Trophoblast cell (in vitro differentiated cells and primary cell): ENCODE results near the gene MRPL32.

ENCODE experiments used
- DNase-seq, 2 donors: peaks; one replicate each; pipeline ENCODE4 v3.0.0-alpha.2; 2016
- H2AFZ ChIP-seq: 2 replicates; pipeline ENCODE4 v1.6.1; 2013; ENCODE audit warnings: low read length, moderate library complexity, mild to moderate bottlenecking; ENCODE audit not compliant: insufficient read depth, poor library complexity
- H2AK5ac ChIP-seq: 2 replicates; pipeline ENCODE4 v1.6.1; 2013; ENCODE audit warnings: mild to moderate bottlenecking, low read length
- H2BK120ac ChIP-seq: 2 replicates; pipeline ENCODE4 v1.6.1; 2013; ENCODE audit warnings: low read length, mild to moderate bottlenecking, moderate library complexity; ENCODE audit not compliant: insufficient read depth, poor library complexity
- H2BK12ac ChIP-seq: 2 replicates; pipeline ENCODE4 v1.6.1; 2013; ENCODE audit warnings: mild to moderate bottlenecking, low read length, moderate library complexity
- H2BK5ac ChIP-seq: 2 replicates; pipeline ENCODE4 v1.6.1; 2013; ENCODE audit warnings: low read length, low read depth, moderate library complexity, mild to moderate bottlenecking; ENCODE audit not compliant: poor library complexity
- H3K14ac ChIP-seq: 2 replicates; pipeline ENCODE4 v1.6.1; 2013; ENCODE audit warnings: mild to moderate bottlenecking, low read length
- H3K18ac ChIP-seq: 2 replicates; pipeline ENCODE4 v1.6.1; 2013; ENCODE audit warnings: mild to moderate bottlenecking, low read length
- H3K23ac ChIP-seq: 2 replicates; pipeline ENCODE4 v1.6.1; 2013; ENCODE audit warnings: low read length
- H3K27ac ChIP-seq: 2 replicates; pipeline ENCODE4 v1.5.1; 2013; ENCODE audit warnings: low read depth, mild to moderate bottlenecking, inconsistent platforms, low read length, moderate library complexity
- H3K27me3 ChIP-seq: 2 replicates; pipeline ENCODE4 v1.6.1; 2013; ENCODE audit warnings: inconsistent platforms, mild to moderate bottlenecking, low read length, moderate library complexity; ENCODE audit not compliant: insufficient read depth
- H3K36me3 ChIP-seq, 2 experiments: 1 replicate in 1 of 2; 2 replicates in 1 of 2; pipeline ENCODE4 v1.6.1; 2013; ENCODE audit warnings: low read length in 2 of 2, mild to moderate bottlenecking in 2 of 2, moderate library complexity in 1 of 2; ENCODE audit not compliant: insufficient read depth in 2 of 2, control insufficient read depth in 1 of 2
- H3K4ac ChIP-seq: 2 replicates; pipeline ENCODE4 v1.6.1; 2013; ENCODE audit warnings: low read depth, mild to moderate bottlenecking, low read length, moderate library complexity
- H3K4me1 ChIP-seq, 2 experiments: 1 replicate in 1 of 2; 2 replicates in 1 of 2; pipeline ENCODE4 v1.6.1; 2013; ENCODE audit warnings: low read length in 2 of 2, mild to moderate bottlenecking in 2 of 2, moderate library complexity in 1 of 2; ENCODE audit not compliant: insufficient read depth in 2 of 2, control insufficient read depth in 1 of 2
- H3K4me2 ChIP-seq: 2 replicates; pipeline ENCODE4 v1.6.1; 2013; ENCODE audit warnings: inconsistent platforms, mild to moderate bottlenecking, low read length, moderate library complexity
- H3K4me3 ChIP-seq: 2 replicates; pipeline ENCODE4 v1.5.1; 2013; ENCODE audit warnings: mild to moderate bottlenecking, low read depth, low read length, inconsistent platforms
- H3K79me1 ChIP-seq: one replicate; pipeline ENCODE4 v1.6.1; 2013; ENCODE audit warnings: low read length
- H3K79me2 ChIP-seq: 2 replicates; pipeline ENCODE4 v1.6.1; 2013; ENCODE audit warnings: low read length, mild to moderate bottlenecking; ENCODE audit not compliant: control insufficient read depth, insufficient read depth, poor library complexity
- H3K9ac ChIP-seq: 2 replicates; pipeline ENCODE4 v1.6.1; 2013; ENCODE audit warnings: mild to moderate bottlenecking, low read length
- H3K9me3 ChIP-seq: 2 replicates; pipeline ENCODE4 v1.6.1; 2013; ENCODE audit warnings: low read depth, mild to moderate bottlenecking, control low read depth, inconsistent platforms, low read length; ENCODE audit not compliant: insufficient read depth
- H4K12ac ChIP-seq: 2 replicates; pipeline ENCODE4 v1.6.1; 2013; ENCODE audit warnings: low read depth, mild to moderate bottlenecking, low read length, moderate library complexity
- H4K8ac ChIP-seq: 2 replicates; pipeline ENCODE4 v1.6.1; 2013; ENCODE audit warnings: low read depth, mild to moderate bottlenecking, low read length, moderate library complexity
- H4K91ac ChIP-seq: one replicate; pipeline ENCODE4 v1.6.1; 2013; ENCODE audit warnings: low read depth, mild to moderate bottlenecking, low read length, moderate library complexity
- WGBS: extraction: QIAGEN DNeasy Blood & Tissue Kit; methylation state at CpG from one replicate; pipeline ENCODE4 v1.1.7; 2013; ENCODE audit warnings: missing lambda C conversion rate; ENCODE audit not compliant: insufficient read length, insufficient coverage; ENCODE audit errors: extremely low coverage; 5-methylcytosine and 5-hydroxymethylcytosine counted together

Gene MRPL32

GRCh38 chr7:42982604-42983115 lies 50.5 kb downstream of the MRPL32 start:
- H4K8ac ChIP-seq, result no peak overlapping the region
- H3K27ac ChIP-seq, result no peak overlapping the region
- DNase-seq, result no peak
- no peak overlapping the region for H2BK5ac ChIP-seq
- no peak overlapping the region for H2AFZ ChIP-seq
- H3K9me3 ChIP-seq, result no peaks in the 10 kb centered on the region
- no peak overlapping the region for H3K14ac ChIP-seq
- no peaks in the 10 kb centered on the region for H3K36me3 ChIP-seq
- no peak overlapping the region for H3K4me2 ChIP-seq
- H3K4me1 ChIP-seq, result no peaks in the 10 kb centered on the region
- no peaks in the 10 kb centered on the region for H3K27me3 ChIP-seq
- no peak overlapping the region for H2BK12ac ChIP-seq
- no peaks in the 10 kb centered on the region for H3K79me1 ChIP-seq
- no peak overlapping the region for H3K18ac ChIP-seq
- no peak overlapping the region for H3K4me3 ChIP-seq
- H2BK120ac ChIP-seq, result no peak overlapping the region
- no peak overlapping the region for H3K4ac ChIP-seq
- no CpG with 5 or more reads among the region's 3 CpGs for WGBS
- no peak overlapping the region for H3K9ac ChIP-seq
- H3K79me2 ChIP-seq, result no peaks in the 10 kb centered on the region
- H4K12ac ChIP-seq, result no peak overlapping the region
- no peak overlapping the region for H3K23ac ChIP-seq
- no peak overlapping the region for H4K91ac ChIP-seq
- no peak overlapping the region for H2AK5ac ChIP-seq

GRCh38 chr7:42984137-42984536 lies 52.0 kb downstream of the MRPL32 start:
- H3K9ac ChIP-seq, result no peak overlapping the region
- H3K4me3 ChIP-seq, result no peak overlapping the region
- no peaks in the 10 kb centered on the region for H3K27me3 ChIP-seq
- H3K9me3 ChIP-seq, result no peaks in the 10 kb centered on the region
- H4K12ac ChIP-seq, result no peak overlapping the region
- H3K23ac ChIP-seq, result no peak overlapping the region
- H3K36me3 ChIP-seq, result no peaks in the 10 kb centered on the region
- H3K79me2 ChIP-seq, result no peaks in the 10 kb centered on the region
- H3K4me1 ChIP-seq, result no peaks in the 10 kb centered on the region
- H4K91ac ChIP-seq, result no peak overlapping the region
- H3K27ac ChIP-seq, result no peak overlapping the region
- H3K14ac ChIP-seq, result no peak overlapping the region
- no peak overlapping the region for H3K4me2 ChIP-seq
- no peak overlapping the region for H3K18ac ChIP-seq
- DNase-seq, result no peak
- H2BK12ac ChIP-seq, result no peak overlapping the region
- no peak overlapping the region for H3K4ac ChIP-seq
- H2BK120ac ChIP-seq, result no peak overlapping the region
- no peak overlapping the region for H2AK5ac ChIP-seq
- no peak overlapping the region for H4K8ac ChIP-seq
- no CpG with 5 or more reads among the region's 1 CpG for WGBS
- no peak overlapping the region for H2AFZ ChIP-seq
- H2BK5ac ChIP-seq, result no peak overlapping the region
- H3K79me1 ChIP-seq, result no peaks in the 10 kb centered on the region

GRCh38 chr7:42986213-42986612 lies 54.0 kb downstream of the MRPL32 start:
- WGBS, result no CpG with 5 or more reads among the region's 6 CpGs
- Histone ChIP-seq H3K79me1 (no peaks in the 10 kb centered on the region), H3K27ac (no peak overlapping the region), H3K9ac (no peak overlapping the region), H3K36me3 (no peaks in the 10 kb centered on the region), H3K14ac (no peak overlapping the region), H3K79me2 (no peaks in the 10 kb centered on the region), H4K91ac (no peak overlapping the region), H3K9me3 (no peaks in the 10 kb centered on the region), H3K4me1 (no peaks in the 10 kb centered on the region), H3K4me3 (no peak overlapping the region), H3K18ac (no peak overlapping the region), H3K4me2 (no peak overlapping the region), H2BK120ac (no peak overlapping the region), H2AFZ (no peak overlapping the region), H4K8ac (no peak overlapping the region), H2BK12ac (no peak overlapping the region), H2BK5ac (no peak overlapping the region), H2AK5ac (no peak overlapping the region), H4K12ac (no peak overlapping the region), H3K4ac (no peak overlapping the region), H3K27me3 (no peaks in the 10 kb centered on the region), H3K23ac (no peak overlapping the region)
- DNase-seq, result no peak

DNA sequence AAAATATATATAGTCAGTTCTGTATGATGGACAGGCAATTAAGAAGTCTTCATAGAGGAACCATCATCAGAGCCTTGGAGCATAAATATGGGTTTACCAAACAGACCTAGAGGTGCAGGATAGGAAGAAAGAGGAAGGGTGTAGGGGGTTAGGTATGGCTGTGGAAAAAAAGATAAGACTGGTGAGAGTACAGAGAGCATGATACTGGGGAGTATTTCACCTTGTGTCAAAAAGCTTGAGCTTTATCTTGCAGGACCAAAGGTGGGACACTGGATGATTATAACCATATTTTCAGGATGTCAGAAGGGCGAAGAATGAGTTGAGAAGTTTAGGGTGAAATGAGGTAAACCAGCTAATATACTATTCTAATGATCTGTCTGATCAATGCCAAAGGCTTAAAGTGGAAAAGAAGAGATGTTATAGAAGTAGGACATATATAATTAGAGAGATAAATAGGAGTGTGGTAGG lies 54.6 kb downstream of the MRPL32 start:
- no peak overlapping the region for H3K27ac ChIP-seq
- H2BK12ac ChIP-seq, result no peak overlapping the region
- DNase-seq, result no peak
- H3K4me2 ChIP-seq, result no peak overlapping the region
- no peak overlapping the region for H2BK5ac ChIP-seq
- no peak overlapping the region for H3K4ac ChIP-seq
- no peaks in the 10 kb centered on the region for H3K79me2 ChIP-seq
- H2AK5ac ChIP-seq, result no peak overlapping the region
- no peaks in the 10 kb centered on the region for H3K79me1 ChIP-seq
- no peak overlapping the region for H4K12ac ChIP-seq
- no CpG with 5 or more reads among the region's 1 CpG for WGBS
- no peak overlapping the region for H3K4me3 ChIP-seq
- no peak overlapping the region for H3K9ac ChIP-seq
- no peak overlapping the region for H4K8ac ChIP-seq
- no peaks in the 10 kb centered on the region for H3K36me3 ChIP-seq
- no peak overlapping the region for H3K23ac ChIP-seq
- no peaks in the 10 kb centered on the region for H3K4me1 ChIP-seq
- H3K18ac ChIP-seq, result no peak overlapping the region
- no peak overlapping the region for H2AFZ ChIP-seq
- no peaks in the 10 kb centered on the region for H3K27me3 ChIP-seq
- H2BK120ac ChIP-seq, result no peak overlapping the region
- H3K9me3 ChIP-seq, result no peaks in the 10 kb centered on the region
- H3K14ac ChIP-seq, result no peak overlapping the region
- H4K91ac ChIP-seq, result no peak overlapping the region
